Tibial artery (tissue), 4 donors: ENCODE measurements around the gene ADAMTSL3.

ENCODE experiments used
- DNase-seq, 2 donors: peaks; one replicate each; pipeline ENCODE4 v3.0.0-alpha.2; 2019
- H3K27ac ChIP-seq, 2 donors: fragments of 200-600 bp; sonication (generic) in 1 of 2; 1 replicate in 1 of 2; 2 replicates in 1 of 2; pipeline ENCODE4 v1.5.1; 2018 to 2019; ENCODE audit warnings: mild to moderate bottlenecking in 1 of 2
- H3K27me3 ChIP-seq, 2 donors: fragments of 200-600 bp; sonication (generic) in 1 of 2; one replicate each; pipeline versions ENCODE4 v1.5.1 to v1.6.0; 2016 to 2019
- H3K36me3 ChIP-seq, 3 donors: fragments of 200-600 bp; sonication (generic) in 2 of 3; one replicate each; pipeline ENCODE4 v1.5.1; 2016 to 2019; ENCODE audit warnings: mild to moderate bottlenecking in 2 of 3
- H3K4me1 ChIP-seq, 4 donors: fragments of 200-600 bp; sonication (generic) in 2 of 4; 1 replicate in 3 of 4; 2 replicates in 1 of 4; pipeline ENCODE4 v1.5.1; 2016 to 2019
- H3K4me3 ChIP-seq, 2 donors: fragments of 200-600 bp; sonication (generic) in 1 of 2; 1 replicate in 1 of 2; 2 replicates in 1 of 2; pipeline ENCODE4 v1.5.1; 2018 to 2019; ENCODE audit warnings: mild to moderate bottlenecking in 2 of 2
- H3K9me3 ChIP-seq, 3 donors: fragments of 200-600 bp; sonication (generic) in 1 of 3; one replicate each; pipeline ENCODE4 v1.5.1; 2016 to 2019
- intact Hi-C: fragments of 100-400 bp; cut with DNase I; formaldehyde crosslinking; loops from one replicate; pipeline ENCODE4 v1.15.0; 2023; ENCODE audit warnings: low total_unique reads
- TF ChIP-seq, protein P1 (sequence below), 2 experiments: fragments of 200-600 bp in 1 of 2; fragments of 450-650 bp in 1 of 2; IDR thresholded peaks; one replicate each; pipeline ENCODE4 v1.5.1; 2017 to 2019; ENCODE audit warnings: antibody characterized with exemption in 2 of 2, mild to moderate bottlenecking in 1 of 2, moderate library complexity in 1 of 2

Gene ADAMTSL3

DNA sequence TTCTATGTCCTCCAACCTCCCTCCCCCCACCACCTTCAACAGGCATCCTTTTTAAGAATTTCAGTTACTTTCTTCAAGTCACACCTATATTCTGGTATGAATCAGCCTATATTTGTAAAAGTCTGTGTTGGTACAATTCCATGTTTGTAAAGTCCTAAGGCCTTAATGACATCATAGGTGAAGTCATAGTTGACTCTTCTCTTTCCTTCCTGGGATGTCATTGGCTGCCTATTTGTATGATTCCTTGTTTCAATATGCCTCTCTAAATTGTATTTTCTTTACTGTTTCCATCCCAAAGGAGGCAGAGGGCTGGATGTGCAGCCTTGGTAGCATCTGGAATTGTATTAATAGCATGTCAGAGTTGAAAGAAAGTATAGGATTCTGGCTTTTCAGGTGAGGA is 56.5 kb downstream of the ADAMTSL3 start:
- Histone ChIP-seq H3K27ac (peak overlapping the region in 1 of 2 donors; percentile 23), H3K4me1 (peaks cover 0 to 78% (median 24%) of the 10 kb centered on the region in 4 donors), H3K27me3 (no peaks in the 10 kb centered on the region), H3K9me3 (no peaks in the 10 kb centered on the region), H3K36me3 (no peaks in the 10 kb centered on the region), H3K4me3 (no peak overlapping the region)
- DNase-seq: no peak
- intact Hi-C loops: no loop called here
- TF ChIP-seq, protein P1, sequence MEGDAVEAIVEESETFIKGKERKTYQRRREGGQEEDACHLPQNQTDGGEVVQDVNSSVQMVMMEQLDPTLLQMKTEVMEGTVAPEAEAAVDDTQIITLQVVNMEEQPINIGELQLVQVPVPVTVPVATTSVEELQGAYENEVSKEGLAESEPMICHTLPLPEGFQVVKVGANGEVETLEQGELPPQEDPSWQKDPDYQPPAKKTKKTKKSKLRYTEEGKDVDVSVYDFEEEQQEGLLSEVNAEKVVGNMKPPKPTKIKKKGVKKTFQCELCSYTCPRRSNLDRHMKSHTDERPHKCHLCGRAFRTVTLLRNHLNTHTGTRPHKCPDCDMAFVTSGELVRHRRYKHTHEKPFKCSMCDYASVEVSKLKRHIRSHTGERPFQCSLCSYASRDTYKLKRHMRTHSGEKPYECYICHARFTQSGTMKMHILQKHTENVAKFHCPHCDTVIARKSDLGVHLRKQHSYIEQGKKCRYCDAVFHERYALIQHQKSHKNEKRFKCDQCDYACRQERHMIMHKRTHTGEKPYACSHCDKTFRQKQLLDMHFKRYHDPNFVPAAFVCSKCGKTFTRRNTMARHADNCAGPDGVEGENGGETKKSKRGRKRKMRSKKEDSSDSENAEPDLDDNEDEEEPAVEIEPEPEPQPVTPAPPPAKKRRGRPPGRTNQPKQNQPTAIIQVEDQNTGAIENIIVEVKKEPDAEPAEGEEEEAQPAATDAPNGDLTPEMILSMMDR (IDR thresholded peaks at IDR 0.05): no peak

DNA sequence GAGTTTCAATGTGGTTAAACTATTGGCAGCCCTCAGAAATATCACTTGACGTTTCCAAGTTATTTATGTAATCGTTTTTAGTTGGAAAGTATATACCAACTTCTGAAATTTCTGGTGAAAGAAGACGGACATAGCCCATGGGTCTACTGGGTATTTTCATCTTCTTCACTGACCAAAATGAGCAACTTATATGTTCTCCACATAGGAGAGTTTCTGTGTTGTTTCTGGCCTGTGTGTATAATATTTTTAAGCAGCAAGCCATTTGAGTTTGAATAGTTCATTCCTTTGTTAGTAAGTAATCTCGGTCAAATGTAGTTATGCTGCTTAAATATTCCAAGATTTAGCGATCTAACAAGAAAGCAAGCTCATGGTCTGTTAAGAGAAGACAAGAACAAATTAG is 57.3 kb downstream of the ADAMTSL3 start:
- H3K27me3 ChIP-seq: no peaks in the 10 kb centered on the region
- TF ChIP-seq, protein P1 (IDR thresholded peaks at IDR 0.05): no peak
- no peaks in the 10 kb centered on the region for H3K36me3 ChIP-seq
- H3K9me3 ChIP-seq: no peaks in the 10 kb centered on the region
- intact Hi-C loops: no loop called here
- peak overlapping the region in 1 of 2 donors; percentile 23 for H3K27ac ChIP-seq
- no peak overlapping the region for H3K4me3 ChIP-seq
- peaks cover 0 to 71% (median 24%) of the 10 kb centered on the region in 4 donors for H3K4me1 ChIP-seq
- no peak for DNase-seq

GRCh38 chr15:83713242-83713641 is 59.3 kb downstream of the ADAMTSL3 start:
- Histone ChIP-seq H3K4me3 (no peak overlapping the region), H3K27ac (no peak overlapping the region), H3K27me3 (no peaks in the 10 kb centered on the region), H3K4me1 (peaks cover 0 to 56% (median 21%) of the 10 kb centered on the region in 4 donors), H3K9me3 (no peaks in the 10 kb centered on the region), H3K36me3 (no peaks in the 10 kb centered on the region)
- TF ChIP-seq, protein P1 (IDR thresholded peaks at IDR 0.05): no peak
- intact Hi-C loops: no loop called here
- DNase-seq: no peak

DNA sequence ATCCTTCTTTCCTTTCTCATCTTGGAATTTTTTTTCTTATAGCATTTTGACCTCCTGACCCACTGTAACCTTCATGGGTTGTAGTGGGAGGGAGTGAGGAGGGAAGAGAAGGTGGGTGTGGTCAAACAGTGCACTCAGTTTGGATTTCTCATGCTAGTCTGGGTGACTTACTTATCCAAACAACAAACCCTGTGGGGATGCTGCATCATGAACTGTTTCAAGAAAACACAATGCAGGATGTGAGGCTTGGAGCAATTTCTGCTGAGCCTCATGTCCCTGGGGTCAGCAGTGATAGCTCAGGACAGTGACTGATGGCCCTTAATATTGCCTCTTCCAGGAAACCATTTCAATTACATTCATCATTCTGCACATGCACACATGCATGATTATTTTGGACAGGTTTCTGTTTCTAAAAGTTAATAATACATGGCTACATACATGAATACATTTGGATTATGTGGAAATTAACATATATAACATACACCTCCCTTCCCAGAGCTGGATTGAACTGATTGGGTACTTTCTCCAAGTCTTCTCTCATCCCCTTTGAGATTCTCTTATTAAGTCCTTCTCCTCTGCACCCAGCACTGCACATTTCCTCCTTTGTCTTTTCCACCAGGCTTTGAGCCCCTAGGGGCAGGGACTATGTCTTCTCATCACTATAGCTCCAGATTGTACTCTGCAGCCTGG is 61.2 kb downstream of the ADAMTSL3 start:
- H3K4me1 ChIP-seq: peaks cover 0 to 64% (median 21%) of the 10 kb centered on the region in 4 donors
- no peak overlapping the region for H3K4me3 ChIP-seq
- intact Hi-C loops: no loop called here
- TF ChIP-seq, protein P1 (IDR thresholded peaks at IDR 0.05): no peak
- no peak overlapping the region for H3K27ac ChIP-seq
- no peak for DNase-seq
- no peaks in the 10 kb centered on the region for H3K9me3 ChIP-seq
- H3K36me3 ChIP-seq: no peaks in the 10 kb centered on the region
- H3K27me3 ChIP-seq: no peaks in the 10 kb centered on the region

DNA sequence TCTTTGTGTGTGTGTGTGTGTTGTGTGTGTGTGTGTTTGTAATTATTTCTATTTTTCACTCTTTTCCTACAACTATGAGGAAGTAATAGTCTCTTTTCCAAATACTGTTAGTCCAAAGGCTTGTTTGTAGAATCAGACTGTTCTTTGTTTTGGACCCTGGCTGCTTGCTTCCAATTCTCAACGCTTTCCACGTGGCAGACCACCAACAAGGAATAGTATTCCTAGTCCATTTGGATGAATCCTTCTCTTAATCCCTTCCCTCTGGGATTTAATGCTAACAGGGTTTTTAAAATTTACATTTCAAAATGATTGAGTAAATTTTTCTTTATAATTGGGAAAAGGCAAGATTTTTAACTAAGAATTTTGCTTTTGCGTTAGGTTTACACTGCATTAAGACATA is 62.7 kb downstream of the ADAMTSL3 start:
- Histone ChIP-seq H3K27ac (no peak overlapping the region), H3K27me3 (no peaks in the 10 kb centered on the region), H3K4me1 (peaks cover 0 to 61% (median 16%) of the 10 kb centered on the region in 4 donors), H3K9me3 (no peaks in the 10 kb centered on the region), H3K36me3 (no peaks in the 10 kb centered on the region), H3K4me3 (no peak overlapping the region)
- TF ChIP-seq, protein P1 (IDR thresholded peaks at IDR 0.05): no peak
- intact Hi-C loops: no loop called here
- no peak for DNase-seq
